GM19452 (cell line): ENCODE results near the gene FRMD4A.

Source experiments
- ATAC-seq: cut with Tn5 transposase; IDR thresholded peaks from one replicate; pipeline ENCODE4 v1.9.1; 2021; ENCODE audit not compliant: unreplicated experiment

The FRMD4A gene

DNA sequence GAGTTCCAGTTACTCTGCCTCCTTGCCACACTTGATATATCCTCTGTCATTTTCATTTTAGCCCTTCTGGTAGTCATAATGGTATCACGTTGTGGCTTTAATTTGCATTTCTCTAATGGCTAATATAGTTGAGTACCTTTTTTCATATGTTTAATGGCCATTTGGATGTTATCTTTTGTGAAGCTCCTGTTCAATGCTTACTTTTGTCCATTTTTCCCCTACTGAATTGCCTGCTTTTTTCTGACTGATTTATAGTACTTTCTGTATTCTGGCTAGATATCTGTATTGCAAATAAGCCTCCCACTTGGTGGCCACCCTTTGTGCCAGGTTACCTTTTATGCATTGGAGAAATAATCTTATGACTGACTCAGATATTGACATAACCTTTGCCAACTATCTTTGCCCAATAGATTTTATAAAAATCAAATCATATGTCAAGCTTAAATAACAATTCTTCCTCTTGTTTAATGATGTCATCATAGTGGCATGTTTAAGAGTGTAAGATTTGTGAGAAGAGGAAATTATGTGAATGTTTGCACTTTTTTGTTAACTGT is 693.3 kb downstream of the FRMD4A start:
- peak; percentile 60 for ATAC-seq

DNA sequence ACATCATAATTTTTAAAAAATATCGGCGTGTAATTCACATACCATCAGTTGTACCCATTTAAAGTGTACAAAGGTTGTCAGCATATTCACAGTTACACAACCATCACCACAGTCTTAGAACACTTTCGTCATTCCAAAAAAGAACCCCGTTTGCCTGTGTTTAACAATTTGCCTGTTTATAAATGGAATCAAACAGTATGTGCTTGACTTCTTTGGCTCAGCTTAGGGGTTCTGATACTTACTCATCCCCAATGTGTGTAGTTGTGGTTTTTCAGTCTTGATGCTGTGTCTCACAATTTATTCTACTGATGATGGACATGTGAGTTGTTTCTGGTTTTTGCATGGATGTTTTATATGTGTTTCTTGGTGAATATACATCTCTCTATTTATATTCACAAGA is 693.9 kb downstream of the FRMD4A start:
- no peak for ATAC-seq

DNA sequence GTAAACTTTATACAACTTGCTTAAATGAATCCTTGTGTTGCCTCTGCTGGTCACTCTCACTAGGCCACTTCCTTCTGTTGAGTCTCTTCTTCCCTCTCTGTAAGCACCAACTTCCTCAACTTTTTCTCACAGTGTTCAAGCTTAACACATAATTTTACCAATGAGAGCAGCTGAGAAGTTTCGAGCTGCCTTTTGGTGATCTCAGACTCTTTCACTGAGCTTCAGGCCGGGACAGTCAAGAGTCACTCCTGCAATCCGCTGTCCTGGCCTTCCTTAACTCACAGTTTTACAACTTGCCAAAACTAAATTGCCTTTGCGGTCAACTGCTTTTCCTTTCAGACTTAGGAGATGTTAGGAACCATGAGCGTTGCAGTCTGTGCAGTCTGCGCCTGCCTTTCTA is 696.5 kb downstream of the FRMD4A start:
- ATAC-seq: no peak

DNA sequence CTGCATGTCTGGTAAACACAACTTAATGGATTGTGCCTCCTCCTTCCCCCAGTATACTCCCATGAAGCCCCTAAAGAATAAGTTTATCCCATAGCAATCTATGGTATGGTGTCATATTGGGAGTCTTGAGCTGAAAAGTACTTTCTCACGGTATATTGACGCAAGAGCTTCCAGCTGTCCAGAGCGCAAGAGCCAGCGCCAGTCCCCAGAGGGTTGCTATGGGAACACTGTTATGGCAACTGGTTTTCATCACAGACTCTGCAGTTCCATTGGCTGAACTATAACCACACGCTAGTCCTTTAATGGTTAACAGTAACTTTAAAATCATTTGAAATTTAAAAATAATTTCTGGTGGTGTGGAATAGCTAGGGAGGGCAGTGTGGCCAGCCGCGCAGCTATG is 697.0 kb downstream of the FRMD4A start:
- ATAC-seq: no peak

DNA sequence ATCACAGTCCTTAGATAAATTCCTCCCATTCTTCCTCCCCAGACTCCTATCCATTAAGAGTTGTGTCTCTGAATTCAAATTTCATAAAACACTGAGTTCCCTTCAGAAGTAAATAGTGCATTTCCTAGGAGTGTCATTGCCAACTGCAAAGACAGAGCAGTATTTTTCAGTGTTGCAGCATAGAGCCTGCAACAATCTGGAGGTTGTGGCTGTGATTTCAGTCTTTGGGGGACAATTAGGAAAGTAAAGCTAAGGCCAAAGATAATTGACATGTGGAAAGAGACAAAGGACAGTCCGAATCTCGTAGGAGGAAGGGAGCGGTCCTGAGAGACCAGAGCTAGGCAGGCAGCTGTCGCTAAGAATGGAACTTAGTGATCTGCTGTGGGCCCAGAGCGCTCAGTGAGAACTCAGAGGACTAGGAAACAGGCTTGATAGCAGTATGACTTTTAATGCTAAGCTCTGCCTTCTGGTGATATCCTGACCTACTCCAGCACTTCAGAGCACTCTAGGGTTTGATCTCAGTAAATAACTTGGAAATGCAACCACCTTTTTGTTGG is 697.8 kb downstream of the FRMD4A start:
- no peak for ATAC-seq

DNA sequence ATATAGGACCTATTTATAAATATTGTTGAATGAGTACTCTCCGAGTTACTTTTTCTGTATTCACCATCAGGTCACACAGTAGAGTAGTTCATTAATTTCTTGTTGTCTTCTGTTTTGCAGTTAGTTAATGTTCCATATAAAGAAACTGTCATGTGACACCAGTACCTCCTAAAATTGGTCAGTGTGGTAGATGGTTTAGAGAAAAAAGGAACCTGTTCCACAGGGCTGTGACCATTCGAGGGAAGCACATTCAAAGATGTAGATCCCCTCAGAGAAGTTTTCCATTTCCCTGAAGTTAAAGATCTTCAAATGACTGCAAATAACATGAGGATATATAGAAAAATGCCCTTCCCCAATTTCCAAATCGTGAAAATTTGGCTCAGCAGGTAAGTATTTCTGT is 698.3 kb downstream of the FRMD4A start:
- ATAC-seq: no peak

DNA sequence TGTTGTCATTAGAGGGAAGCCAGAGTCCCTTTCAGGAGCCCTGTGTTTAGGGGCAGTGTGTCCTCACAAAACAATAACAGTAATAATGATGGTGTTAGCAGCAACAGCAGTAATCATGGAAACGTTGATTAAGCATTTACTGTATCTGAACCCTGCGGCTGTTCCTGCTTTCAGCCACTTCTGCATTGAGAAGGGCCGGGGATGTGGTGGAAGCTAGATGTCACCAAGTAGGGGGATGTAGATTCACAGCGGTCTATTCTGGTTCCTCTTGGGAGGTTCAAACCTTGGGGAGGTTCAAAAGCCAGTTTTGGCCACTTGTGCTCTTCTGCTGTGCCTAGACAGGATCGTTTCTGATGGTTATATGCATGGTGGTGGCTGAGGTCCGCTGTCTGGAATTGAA is 699.1 kb downstream of the FRMD4A start:
- ATAC-seq: no peak

DNA sequence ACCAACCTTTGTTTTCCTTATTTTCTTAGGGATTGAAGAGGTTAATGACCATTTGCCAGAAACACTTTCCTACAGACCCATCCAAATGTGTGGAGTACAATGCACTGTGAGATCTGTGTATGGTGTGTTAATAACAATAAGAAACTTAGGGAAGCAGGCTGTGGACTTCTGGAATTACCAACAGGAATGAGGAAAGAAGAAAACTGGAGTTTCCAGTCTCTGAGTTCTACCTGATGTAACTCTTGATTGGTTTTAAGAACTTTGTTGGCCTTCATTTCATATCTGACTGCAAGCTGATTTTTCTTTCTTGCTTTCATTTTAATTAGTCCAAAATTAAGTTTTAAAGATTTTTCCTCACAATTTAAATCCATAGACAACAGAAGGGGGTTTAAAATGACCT is 700.5 kb downstream of the FRMD4A start:
- no peak for ATAC-seq

DNA sequence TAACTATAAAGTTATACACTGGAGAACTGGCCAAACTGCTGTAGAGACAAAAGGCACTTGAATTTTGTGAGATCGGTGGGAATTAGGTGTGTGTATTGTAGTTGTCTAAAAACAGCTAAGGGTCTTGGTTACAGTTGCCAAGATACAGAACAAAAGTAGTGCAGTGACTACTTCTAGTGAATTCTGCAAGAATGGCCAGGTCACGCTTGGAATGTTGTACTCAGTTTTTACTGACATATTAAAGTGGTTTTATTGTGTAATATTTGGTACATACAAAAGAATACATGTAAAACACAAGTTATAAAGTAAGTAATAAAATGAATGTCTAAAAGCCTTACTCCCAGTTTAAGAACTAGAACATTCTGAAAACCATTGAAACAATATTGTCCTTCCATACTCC is 701.6 kb downstream of the FRMD4A start:
- no peak for ATAC-seq

DNA sequence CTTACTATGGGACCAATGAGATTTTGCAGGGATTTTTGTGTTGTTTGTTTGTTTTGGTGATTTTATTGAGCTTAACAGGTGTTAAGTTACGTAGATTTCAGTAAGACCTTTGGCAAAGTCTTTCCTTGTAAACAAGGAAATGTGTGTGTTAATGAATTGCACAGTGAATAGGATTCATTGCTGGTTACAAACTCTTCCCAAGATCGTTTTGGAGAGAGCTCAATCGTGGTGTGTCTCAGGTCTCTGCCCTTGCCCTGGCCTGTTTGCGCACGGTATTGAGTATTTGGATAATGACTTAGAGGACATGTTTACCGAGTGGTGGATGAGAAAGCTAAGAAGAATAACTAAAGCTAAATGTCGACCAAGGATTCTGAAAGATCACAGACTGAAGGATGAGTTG is 702.1 kb downstream of the FRMD4A start:
- no peak for ATAC-seq

DNA sequence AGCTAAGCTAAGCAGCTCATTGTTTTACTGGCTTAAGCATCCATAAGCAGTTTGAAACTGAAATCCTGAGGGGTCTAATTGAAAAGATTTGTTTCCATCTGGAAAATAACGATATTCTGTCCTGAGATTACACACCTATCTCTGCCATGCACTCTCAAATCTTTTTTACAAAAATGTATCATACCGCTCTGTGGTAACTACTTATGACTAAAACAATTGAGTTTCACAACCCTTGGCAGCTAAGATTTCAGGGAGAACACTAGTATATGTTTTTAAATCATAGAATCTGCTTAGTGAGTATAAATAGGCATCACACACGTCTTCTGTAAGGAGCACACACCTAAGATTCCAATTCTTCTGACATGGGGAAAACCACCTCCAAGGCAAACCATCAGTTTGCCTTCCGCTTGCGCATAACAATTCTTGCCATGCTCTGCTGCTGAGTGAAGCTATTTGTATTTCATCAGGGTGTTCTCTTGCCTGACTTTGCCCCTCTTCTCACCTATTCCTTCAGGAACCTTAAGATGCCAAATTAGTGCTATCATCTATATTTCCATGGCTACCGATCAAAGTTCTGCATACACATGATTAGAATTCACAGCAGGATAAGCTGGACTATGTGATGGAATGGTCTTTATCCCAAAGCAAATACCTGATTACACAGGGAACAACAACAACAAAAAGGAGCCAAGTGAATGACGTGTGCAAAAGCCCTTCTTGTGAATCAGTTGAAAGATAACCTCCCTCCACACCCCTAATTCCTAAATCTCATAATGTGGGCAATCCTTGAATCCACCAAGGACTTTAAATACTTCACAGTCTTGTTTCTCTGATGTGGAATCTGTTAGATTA is 703.0 kb downstream of the FRMD4A start:
- ATAC-seq: no peak

DNA sequence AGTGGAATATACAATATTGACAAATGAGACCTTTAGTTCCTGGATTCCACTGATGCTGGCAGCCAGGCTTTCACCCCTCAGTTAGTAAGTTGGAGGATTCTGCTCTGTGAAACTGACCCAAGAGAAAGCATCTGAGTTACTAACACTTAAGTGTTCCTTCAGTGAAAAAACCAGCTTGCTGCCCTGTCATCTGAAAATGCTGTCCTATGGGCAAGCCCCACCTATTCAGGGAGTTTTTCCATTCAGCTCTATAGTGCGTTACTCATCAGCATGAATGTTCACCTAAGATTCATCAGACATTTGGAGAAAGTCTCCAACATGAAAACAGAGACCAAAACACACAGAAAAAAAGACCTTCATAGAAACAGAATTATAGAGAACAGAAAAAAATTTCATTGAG is 706.1 kb downstream of the FRMD4A start:
- ATAC-seq: no peak

DNA sequence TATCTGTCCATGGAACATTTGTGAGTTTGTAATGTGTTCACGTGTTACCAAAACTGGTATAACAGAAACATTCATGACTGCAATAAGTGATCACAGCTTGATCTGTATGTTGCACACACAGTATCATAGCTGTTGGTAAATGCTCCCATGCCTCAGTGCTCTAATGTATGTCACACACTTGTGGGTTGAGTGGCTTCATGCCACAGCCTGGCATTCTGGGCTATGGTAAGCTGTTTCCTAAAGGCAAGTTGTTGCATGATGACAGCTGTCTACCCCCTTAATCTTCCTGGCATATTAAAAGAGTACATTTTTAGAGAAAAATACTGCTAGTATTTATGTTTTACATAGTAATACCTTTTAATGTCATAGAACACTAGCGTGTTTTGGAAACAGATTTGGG is 708.8 kb downstream of the FRMD4A start:
- no peak for ATAC-seq

DNA sequence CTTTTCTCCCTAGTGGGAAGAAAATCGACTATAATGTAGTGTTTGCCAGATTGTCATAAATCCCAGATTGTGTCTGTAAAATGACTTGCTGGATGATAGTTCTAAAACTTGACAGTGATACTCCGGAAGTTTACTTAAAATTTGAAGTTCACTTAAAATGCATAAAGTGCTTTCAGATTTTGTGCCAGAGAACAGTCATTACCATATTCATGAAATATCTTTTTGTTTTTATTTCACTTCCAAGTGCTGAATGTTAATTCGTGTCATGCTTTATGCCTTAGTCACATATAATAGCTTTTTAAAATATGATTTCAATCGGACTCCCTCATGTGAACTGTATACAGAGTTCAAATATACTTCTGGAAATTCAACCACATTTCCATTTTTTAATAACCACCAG is 713.6 kb downstream of the FRMD4A start:
- ATAC-seq: no peak

DNA sequence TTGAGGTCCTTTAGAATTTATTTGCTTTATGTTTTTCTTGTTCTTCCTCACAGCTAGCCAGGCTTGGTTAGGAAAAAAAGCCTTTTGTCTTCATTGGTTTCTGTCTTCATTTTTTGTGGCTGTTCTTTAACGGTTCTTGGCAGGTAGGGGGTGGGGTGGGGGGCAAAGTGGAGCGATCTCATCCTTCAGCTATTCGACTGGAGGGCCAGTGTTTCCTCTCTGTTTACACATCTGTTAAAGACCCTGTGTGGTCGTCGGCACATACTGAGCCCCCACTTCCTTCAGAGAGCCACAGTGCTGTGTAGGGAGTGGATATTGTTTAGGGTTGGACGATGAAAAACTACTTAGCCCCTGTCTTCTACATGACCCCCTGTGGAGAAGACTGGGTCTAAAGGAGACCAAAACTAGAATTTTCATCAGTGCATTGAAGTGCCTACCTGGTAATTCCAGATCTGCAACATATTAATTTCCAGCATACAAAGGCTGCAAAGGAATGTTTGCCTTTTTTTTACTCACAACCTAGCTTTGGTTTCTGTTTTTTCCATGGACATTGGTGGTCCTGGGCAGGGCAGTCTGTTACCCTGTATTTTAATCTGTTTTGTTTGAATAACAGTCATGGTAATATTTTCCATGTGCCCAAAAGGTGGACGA is 714.9 kb downstream of the FRMD4A start:
- ATAC-seq: no peak

DNA sequence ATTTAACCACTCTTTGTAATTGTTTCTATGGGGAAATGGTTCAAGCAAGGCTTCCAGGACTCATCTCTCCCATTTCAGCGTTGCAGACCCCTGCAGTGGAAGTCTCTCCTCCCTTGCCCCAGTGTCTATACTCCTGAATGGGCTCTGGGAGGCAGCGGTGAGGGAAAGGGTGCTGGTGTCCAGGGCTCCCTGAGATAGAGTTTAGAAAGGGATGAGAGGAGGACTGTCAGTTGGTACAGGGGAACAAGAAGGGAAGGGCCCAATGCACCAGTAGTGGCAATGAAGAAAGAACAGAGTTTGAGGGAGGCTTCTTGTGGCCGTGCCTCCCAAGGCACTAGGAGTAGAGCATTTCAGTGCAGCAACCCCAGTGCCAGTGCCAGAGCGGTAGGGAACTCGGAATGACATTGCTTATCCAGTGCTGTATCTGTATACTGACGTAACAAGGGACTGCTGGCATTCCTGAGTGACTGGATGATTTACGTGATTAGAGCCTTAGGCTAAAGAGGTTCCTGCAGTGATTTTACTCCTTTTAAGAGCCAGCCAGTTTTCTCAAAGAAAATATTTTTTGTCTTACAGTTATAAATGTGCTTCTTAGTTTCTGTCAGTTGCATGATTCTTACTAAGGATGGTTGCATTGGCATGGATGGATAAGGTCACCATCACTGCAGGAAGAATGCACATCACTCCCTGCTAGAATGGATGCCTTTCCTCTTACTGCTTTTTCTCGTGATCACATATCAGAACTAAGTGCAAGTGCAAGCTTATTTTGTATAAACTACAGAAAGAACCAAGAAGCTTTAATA is 716.0 kb downstream of the FRMD4A start:
- ATAC-seq: no peak

DNA sequence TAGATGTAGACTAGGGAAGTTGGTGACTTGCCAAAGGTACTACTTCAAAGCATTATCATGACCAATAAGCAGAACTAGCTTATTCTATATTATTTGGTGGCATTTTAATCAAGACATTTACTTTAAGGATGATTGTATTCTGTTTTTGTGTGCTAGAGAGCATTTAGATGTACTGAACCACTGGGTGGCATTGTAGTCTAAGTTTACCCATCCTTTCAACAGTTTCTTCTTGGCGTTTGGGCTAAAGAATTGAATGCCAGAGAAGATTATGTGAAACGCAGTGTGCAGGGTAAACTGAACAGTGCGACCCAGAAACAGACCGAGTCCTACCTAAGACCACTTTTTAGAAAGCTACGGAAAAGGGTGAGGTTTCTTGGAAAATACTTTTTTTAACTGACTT is 717.2 kb downstream of the FRMD4A start:
- ATAC-seq: no peak

DNA sequence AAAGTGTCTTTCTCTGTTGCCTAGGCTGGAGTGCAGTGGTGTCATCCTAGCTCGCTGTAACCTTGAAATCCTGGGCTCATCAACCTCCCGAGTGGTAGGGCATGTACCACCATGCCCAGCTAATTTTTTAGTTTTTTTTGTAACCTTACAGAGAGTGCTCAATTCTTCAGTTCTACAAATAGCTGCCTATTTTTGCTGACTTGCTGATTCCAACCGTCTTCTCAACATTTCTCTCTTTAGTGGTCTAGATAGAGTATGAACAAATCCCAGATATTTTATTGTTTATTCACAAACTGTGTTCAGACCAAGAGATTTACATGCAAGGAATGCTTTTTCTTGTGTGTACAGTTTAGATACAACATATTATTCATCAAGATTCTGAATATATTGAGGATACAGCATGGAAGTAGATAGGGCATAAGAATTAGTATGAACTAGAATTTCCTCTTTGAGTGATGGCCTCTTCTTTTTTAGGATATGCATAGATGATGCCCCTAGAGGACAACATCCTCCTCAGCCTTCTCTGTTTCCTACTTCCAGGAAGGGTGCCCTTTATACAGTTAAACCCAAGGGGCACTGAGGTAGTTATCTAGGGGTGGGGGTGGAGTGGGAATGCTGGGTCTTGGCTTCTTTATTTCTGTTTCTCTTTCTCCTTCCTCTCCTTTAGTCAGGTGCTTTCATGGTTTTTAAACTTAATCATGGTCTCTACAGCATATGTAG is 717.9 kb downstream of the FRMD4A start:
- no peak for ATAC-seq

DNA sequence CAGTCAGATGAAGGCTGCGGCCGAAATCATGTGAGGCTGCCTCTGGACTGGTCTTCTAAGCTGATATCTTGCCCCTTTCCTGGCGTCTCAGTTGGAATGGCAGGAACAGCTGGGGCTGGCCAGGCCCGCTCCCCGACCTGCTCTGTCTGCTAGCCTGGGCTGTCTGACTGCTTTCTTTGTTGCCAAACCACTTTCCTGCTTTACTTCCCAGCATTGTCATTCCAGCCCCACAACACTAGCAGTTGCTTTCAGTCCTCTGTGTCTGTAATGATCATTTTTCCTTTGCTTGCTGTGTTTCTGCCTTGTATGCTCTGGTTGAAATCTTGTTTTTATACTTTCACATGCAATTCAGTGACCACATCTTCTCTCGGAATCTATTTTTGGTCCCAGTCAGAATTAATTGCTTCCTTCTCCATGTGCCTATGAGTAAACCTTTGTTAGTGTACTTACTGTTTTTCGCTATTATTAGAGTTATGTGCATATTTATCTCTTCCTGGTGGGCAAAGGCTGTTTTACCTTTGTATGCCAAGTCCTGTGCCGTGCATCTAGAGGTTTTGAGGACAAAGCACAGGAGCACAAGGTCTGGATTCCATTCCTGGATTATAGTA is 722.4 kb downstream of the FRMD4A start:
- ATAC-seq: no peak

DNA sequence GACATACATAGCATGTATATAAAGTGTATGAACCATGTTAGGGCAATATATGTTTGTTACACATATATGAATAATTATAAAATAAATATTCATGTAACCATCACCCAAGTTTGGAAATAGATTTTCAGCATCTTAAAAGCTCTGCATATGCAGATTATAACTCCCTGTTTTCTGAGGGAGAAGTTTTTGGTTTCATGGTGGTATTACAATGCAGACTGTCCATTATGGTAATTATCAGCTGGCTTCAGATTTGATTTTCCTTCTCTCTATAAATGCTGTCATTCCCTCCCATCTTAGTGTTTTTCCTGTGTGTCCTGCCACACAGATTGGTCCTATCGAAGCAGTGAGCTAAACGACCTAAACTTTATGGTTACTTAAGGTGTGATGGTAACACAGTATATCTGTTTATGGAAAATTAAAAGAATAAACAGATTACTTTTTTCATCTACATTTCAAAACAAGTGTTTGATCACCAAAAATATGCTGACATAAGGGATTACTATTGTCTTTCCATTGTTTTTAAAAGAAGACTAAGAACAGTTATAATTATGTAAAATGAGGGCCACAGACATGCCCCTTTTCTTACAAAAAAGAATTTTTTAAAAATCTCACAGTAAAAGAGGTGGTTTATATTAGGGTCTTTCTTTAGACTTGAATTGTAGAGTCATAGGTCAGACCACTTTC is 726.2 kb downstream of the FRMD4A start:
- no peak for ATAC-seq
